Measurements from ENCODE around the gene EBI3. TPM values are rescaled to one million over a fixed set of nuclear protein-coding genes. Genes with fewer than 3 reads are reported as not detected.

The EBI3 gene
- total and polyA plus RNA-seq, 2 of the 13 experiments (the other 11 are each of a cell fraction or from before 2014, with no cell fraction given): 3.4 TPM; not detected in 1

DNA sequence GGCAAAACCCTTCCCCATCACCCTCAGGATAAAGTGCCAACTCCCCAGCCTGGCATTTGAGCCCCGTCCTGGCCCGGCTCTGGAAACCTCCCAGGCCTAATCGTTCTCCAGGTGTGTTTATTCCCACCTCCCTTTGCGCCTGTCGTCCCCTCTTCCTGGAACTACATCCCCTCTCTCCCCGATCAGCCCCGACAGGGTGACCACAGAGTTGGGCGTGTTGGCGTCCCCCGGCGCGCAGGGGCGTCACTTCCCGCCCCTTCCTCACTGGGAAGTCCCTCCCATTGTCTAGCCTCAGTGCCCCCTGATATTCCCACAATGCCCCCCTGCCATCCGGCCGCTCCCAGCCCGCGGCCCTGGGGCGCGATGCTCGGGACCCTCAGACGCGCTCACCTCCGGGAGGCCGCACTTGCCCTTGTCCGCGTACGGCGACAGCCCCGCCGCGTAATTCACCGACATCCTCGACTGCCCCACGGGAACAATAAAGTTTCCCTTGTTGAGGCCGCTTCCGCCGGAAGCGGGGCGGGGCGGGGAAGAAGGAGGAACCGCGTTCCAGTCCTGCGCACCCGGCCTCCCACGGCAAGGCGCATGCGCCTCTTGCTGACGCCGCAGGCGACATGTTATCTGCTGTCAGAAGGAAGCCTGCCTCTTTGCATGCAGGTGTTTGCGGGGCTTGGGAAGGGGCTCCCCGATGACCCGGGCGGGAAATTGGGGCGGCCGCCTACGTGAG is 47.1 kb upstream of the EBI3 start, which contains the start of the genes ANKRD24 and SIRT6 (continued):
- TF ChIP-seq, protein P1, sequence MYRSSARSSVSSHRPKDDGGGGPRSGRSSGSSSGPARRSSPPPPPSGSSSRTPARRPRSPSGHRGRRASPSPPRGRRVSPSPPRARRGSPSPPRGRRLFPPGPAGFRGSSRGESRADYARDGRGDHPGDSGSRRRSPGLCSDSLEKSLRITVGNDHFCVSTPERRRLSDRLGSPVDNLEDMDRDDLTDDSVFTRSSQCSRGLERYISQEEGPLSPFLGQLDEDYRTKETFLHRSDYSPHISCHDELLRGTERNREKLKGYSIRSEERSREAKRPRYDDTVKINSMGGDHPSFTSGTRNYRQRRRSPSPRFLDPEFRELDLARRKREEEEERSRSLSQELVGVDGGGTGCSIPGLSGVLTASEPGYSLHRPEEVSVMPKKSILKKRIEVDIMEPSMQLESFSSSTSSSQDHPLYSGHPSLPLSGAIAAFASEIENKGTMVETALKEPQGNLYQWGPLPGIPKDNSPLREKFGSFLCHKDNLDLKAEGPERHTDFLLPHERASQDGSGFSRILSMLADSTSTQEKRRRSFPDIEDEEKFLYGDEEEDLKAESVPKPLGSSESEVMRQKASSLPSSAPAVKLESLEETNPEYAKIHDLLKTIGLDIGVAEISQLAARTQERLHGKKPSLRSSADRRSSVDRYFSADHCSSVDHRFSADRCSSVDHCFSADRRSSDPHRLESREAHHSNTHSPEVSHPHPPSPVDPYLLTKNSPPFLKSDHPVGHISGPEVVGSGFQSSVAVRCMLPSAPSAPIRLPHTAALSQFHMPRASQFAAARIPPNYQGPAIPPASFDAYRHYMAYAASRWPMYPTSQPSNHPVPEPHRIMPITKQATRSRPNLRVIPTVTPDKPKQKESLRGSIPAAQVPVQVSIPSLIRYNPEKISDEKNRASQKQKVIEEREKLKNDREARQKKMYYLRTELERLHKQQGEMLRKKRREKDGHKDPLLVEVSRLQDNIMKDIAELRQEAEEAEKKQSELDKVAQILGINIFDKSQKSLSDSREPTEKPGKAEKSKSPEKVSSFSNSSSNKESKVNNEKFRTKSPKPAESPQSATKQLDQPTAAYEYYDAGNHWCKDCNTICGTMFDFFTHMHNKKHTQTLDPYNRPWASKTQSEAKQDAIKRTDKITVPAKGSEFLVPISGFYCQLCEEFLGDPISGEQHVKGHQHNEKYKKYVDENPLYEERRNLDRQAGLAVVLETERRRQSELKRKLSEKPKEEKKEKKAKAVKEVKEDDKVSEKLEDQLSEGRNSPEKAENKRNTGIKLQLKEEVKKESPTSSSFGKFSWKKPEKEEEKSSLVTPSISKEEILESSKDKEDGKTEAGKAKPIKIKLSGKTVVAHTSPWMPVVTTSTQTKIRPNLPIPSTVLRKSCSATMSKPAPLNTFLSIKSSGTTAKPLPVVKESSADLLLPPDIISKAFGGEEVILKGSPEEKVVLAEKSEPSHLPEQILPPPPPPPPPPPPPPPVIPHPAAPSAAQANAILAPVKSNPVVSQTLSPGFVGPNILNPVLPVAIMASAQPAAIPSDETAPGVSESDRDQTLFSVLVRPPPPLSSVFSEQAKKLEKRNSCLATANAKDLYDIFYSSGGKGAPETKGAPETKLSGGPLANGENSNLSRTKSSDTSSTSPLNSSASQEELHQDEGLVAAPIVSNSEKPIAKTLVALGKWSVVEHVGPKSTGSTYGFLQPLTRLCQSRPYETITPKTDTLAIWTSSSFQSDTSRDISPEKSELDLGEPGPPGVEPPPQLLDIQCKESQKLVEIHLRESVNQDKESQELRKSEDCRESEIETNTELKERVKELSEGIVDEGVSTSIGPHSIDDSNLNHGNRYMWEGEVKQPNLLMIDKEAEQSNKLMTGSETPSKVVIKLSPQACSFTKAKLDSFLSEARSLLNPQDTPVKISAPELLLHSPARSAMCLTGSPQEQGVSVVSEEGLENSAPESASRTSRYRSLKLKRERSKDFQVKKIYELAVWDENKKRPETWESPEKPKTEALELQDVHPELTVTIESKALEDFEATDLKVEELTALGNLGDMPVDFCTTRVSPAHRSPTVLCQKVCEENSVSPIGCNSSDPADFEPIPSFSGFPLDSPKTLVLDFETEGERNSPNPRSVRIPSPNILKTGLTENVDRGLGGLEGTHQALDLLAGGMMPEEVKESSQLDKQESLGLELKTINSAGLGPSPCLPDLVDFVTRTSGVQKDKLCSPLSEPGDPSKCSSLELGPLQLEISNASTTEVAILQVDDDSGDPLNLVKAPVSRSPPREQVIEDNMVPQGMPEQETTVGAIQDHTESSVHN (CRISPR knock-in tag; IDR thresholded peaks at IDR 0.05): no peak
- TF ChIP-seq MATR3 (CRISPR knock-in tag; IDR thresholded peaks at IDR 0.05) (no peak), KAT7 (CRISPR knock-in tag; IDR thresholded peaks at IDR 0.05; ENCODE audit: borderline replicate concordance) (peak; percentile 93), NFYC (CRISPR knock-in tag; IDR thresholded peaks at IDR 0.05) (peak; percentile 41), MAFG (CRISPR knock-in tag; IDR thresholded peaks at IDR 0.05) (no peak), ELF4 (CRISPR knock-in tag; IDR thresholded peaks at IDR 0.05; ENCODE audit: borderline replicate concordance) (no peak), GABPA (IDR thresholded peaks at IDR 0.05; ENCODE audit: low read depth, low read length) (peak; percentile 95), GABPA (CRISPR knock-in tag; IDR thresholded peaks at IDR 0.05; ENCODE audit: low read depth) (peak; percentile 98), ZNF737 (CRISPR knock-in tag; IDR thresholded peaks at IDR 0.05; ENCODE audit: borderline replicate concordance) (no peak), CAMTA2 (CRISPR knock-in tag; IDR thresholded peaks at IDR 0.05; ENCODE audit: borderline replicate concordance) (no peak), ONECUT2 (CRISPR knock-in tag; IDR thresholded peaks at IDR 0.05) (no peak)
- TF ChIP-seq, protein P2, sequence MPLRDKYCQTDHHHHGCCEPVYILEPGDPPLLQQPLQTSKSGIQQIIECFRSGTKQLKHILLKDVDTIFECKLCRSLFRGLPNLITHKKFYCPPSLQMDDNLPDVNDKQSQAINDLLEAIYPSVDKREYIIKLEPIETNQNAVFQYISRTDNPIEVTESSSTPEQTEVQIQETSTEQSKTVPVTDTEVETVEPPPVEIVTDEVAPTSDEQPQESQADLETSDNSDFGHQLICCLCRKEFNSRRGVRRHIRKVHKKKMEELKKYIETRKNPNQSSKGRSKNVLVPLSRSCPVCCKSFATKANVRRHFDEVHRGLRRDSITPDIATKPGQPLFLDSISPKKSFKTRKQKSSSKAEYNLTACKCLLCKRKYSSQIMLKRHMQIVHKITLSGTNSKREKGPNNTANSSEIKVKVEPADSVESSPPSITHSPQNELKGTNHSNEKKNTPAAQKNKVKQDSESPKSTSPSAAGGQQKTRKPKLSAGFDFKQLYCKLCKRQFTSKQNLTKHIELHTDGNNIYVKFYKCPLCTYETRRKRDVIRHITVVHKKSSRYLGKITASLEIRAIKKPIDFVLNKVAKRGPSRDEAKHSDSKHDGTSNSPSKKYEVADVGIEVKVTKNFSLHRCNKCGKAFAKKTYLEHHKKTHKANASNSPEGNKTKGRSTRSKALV (CRISPR knock-in tag; IDR thresholded peaks at IDR 0.05): peak; percentile 32; the same call in 1 of the 2 replicates
- TF ChIP-seq, protein P3, sequence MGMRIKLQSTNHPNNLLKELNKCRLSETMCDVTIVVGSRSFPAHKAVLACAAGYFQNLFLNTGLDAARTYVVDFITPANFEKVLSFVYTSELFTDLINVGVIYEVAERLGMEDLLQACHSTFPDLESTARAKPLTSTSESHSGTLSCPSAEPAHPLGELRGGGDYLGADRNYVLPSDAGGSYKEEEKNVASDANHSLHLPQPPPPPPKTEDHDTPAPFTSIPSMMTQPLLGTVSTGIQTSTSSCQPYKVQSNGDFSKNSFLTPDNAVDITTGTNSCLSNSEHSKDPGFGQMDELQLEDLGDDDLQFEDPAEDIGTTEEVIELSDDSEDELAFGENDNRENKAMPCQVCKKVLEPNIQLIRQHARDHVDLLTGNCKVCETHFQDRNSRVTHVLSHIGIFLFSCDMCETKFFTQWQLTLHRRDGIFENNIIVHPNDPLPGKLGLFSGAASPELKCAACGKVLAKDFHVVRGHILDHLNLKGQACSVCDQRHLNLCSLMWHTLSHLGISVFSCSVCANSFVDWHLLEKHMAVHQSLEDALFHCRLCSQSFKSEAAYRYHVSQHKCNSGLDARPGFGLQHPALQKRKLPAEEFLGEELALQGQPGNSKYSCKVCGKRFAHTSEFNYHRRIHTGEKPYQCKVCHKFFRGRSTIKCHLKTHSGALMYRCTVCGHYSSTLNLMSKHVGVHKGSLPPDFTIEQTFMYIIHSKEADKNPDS (CRISPR knock-in tag; IDR thresholded peaks at IDR 0.05): no peak
- TF ChIP-seq, protein P4, sequence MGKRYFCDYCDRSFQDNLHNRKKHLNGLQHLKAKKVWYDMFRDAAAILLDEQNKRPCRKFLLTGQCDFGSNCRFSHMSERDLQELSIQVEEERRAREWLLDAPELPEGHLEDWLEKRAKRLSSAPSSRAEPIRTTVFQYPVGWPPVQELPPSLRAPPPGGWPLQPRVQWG (CRISPR knock-in tag; IDR thresholded peaks at IDR 0.05; ENCODE audit: borderline replicate concordance, low read depth): no peak
- TF ChIP-seq, protein P5, sequence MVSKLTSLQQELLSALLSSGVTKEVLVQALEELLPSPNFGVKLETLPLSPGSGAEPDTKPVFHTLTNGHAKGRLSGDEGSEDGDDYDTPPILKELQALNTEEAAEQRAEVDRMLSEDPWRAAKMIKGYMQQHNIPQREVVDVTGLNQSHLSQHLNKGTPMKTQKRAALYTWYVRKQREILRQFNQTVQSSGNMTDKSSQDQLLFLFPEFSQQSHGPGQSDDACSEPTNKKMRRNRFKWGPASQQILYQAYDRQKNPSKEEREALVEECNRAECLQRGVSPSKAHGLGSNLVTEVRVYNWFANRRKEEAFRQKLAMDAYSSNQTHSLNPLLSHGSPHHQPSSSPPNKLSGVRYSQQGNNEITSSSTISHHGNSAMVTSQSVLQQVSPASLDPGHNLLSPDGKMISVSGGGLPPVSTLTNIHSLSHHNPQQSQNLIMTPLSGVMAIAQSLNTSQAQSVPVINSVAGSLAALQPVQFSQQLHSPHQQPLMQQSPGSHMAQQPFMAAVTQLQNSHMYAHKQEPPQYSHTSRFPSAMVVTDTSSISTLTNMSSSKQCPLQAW (CRISPR knock-in tag; IDR thresholded peaks at IDR 0.05): peak; percentile 88
